H9 (cell line): ENCODE measurements around the gene RASSF8. TPM values are rescaled to one million over a fixed set of nuclear protein-coding genes. Genes with fewer than 3 reads are reported as not detected.

Experiments
- DNase-seq: peaks from one replicate; pipeline ENCODE4 v3.0.0-alpha.2; 2017
- H2AFZ ChIP-seq: one replicate; pipeline ENCODE4 v1.6.1; 2013; ENCODE audit warnings: mild to moderate bottlenecking, low read length, control low read depth, moderate library complexity
- H2AK5ac ChIP-seq: 2 replicates; pipeline ENCODE4 v1.6.1; 2013; ENCODE audit warnings: low read length, control low read depth, mixed read lengths; ENCODE audit not compliant: insufficient read length
- H2BK120ac ChIP-seq: one replicate; pipeline ENCODE4 v1.6.1; 2013; ENCODE audit warnings: low read depth, mild to moderate bottlenecking, low read length, control low read depth, inconsistent platforms; ENCODE audit not compliant: poor library complexity, severe bottlenecking
- H2BK12ac ChIP-seq: 2 replicates; pipeline ENCODE4 v1.6.1; 2013; ENCODE audit warnings: low read length, control low read depth, mixed read lengths, low read depth; ENCODE audit not compliant: insufficient read length
- H2BK15ac ChIP-seq: 2 replicates; pipeline ENCODE4 v1.6.1; 2013; ENCODE audit warnings: low read depth, low read length, control low read depth
- H2BK20ac ChIP-seq: one replicate; pipeline ENCODE4 v1.6.1; 2013; ENCODE audit warnings: low read depth, mild to moderate bottlenecking, low read length, control low read depth, inconsistent platforms; ENCODE audit not compliant: poor library complexity, severe bottlenecking
- H2BK5ac ChIP-seq: 2 replicates; pipeline ENCODE4 v1.6.1; 2013; ENCODE audit warnings: low read length, control low read depth, mixed read lengths; ENCODE audit not compliant: insufficient read length
- H3K14ac ChIP-seq: 2 replicates; pipeline ENCODE4 v1.6.1; 2013; ENCODE audit warnings: low read length, control low read depth; ENCODE audit not compliant: insufficient read depth
- H3K18ac ChIP-seq: 2 replicates; pipeline ENCODE4 v1.6.1; 2013; ENCODE audit warnings: low read depth, mild to moderate bottlenecking, mixed read lengths, low read length, control low read depth; ENCODE audit not compliant: insufficient read length
- H3K23ac ChIP-seq: 2 replicates; pipeline ENCODE4 v1.6.1; 2013; ENCODE audit warnings: low read length, control low read depth, mixed read lengths, low read depth; ENCODE audit not compliant: insufficient read length
- H3K23me2 ChIP-seq: 2 replicates; pipeline ENCODE4 v1.6.1; 2013; ENCODE audit warnings: low read depth, mild to moderate bottlenecking, mixed read lengths, low read length, control low read depth; ENCODE audit not compliant: insufficient read length, poor library complexity, severe bottlenecking
- H3K27ac ChIP-seq: 2 replicates; pipeline ENCODE4 v1.5.1; 2013; ENCODE audit warnings: low read length, control low read depth, mixed read lengths, low read depth; ENCODE audit not compliant: insufficient read length
- H3K27me3 ChIP-seq: 2 replicates; pipeline ENCODE4 v1.6.1; 2013; ENCODE audit warnings: low read length, control low read depth, inconsistent platforms; ENCODE audit not compliant: insufficient read depth
- H3K4ac ChIP-seq: 2 replicates; pipeline ENCODE4 v1.6.1; 2013; ENCODE audit warnings: low read depth, mild to moderate bottlenecking, control low read depth, inconsistent platforms, low read length, moderate library complexity
- H3K4me1 ChIP-seq: 2 replicates; pipeline ENCODE4 v1.6.1; 2013; ENCODE audit warnings: low read length, control low read depth, inconsistent platforms; ENCODE audit not compliant: insufficient read depth
- H3K4me2 ChIP-seq: 2 replicates; pipeline ENCODE4 v1.6.1; 2013; ENCODE audit warnings: low read length, control low read depth, mixed read lengths; ENCODE audit not compliant: insufficient read length, insufficient read depth
- H3K56ac ChIP-seq: 2 replicates; pipeline ENCODE4 v1.6.1; 2013; ENCODE audit warnings: low read depth, mild to moderate bottlenecking, mixed read lengths, low read length, control low read depth; ENCODE audit not compliant: insufficient read length
- H3K79me1 ChIP-seq: 2 replicates; pipeline ENCODE4 v1.6.1; 2013; ENCODE audit warnings: low read depth, mild to moderate bottlenecking, moderate library complexity, low read length, control low read depth, inconsistent platforms; ENCODE audit not compliant: insufficient read depth, poor library complexity, severe bottlenecking
- H3K79me2 ChIP-seq: 2 replicates; pipeline ENCODE4 v1.6.1; 2013; ENCODE audit warnings: low read length, control low read depth, inconsistent platforms; ENCODE audit not compliant: insufficient read depth
- H3K9ac ChIP-seq: 2 replicates; pipeline ENCODE4 v1.6.1; 2013; ENCODE audit warnings: low read length, control low read depth, mixed read lengths; ENCODE audit not compliant: insufficient read length; ENCODE audit errors: extremely low read depth
- H3K9me3 ChIP-seq: one replicate; pipeline ENCODE4 v1.6.1; 2013; ENCODE audit warnings: low read depth, low read length, inconsistent platforms; ENCODE audit not compliant: control insufficient read depth
- H3T11ph ChIP-seq: one replicate; pipeline ENCODE4 v1.6.1; 2013; ENCODE audit warnings: mild to moderate bottlenecking, low read length, control low read depth, inconsistent platforms
- H4K20me1 ChIP-seq: one replicate; pipeline ENCODE4 v1.6.1; 2013; ENCODE audit not compliant: control insufficient read depth, insufficient read length, insufficient read depth
- H4K5ac ChIP-seq: 2 replicates; pipeline ENCODE4 v1.6.1; 2013; ENCODE audit warnings: low read depth, mild to moderate bottlenecking, mixed read lengths, low read length, control low read depth; ENCODE audit not compliant: insufficient read length
- H4K8ac ChIP-seq: replicated peaks from 2 replicates; pipeline ENCODE4 v1.6.1; 2013; ENCODE audit warnings: low read length, control low read depth, mixed read lengths, low read depth; ENCODE audit not compliant: insufficient read length
- H4K91ac ChIP-seq: 2 replicates; pipeline ENCODE4 v1.6.1; 2013; ENCODE audit warnings: low read depth, mild to moderate bottlenecking, moderate library complexity, mixed read lengths, low read length, control low read depth; ENCODE audit not compliant: insufficient read length
- H3K27ac Mint-ChIP-seq, 3 experiments: 2 replicates in 2 of 3; 3 replicates in 1 of 3; pipeline ENCODE4 v1.8.0; 2020 to 2021; ENCODE audit warnings: mixed read lengths in 3 of 3, mild to moderate bottlenecking in 1 of 3, moderate library complexity in 1 of 3
- H3K27me3 Mint-ChIP-seq: 2 replicates; pipeline ENCODE4 v1.8.0; 2021; ENCODE audit warnings: low read depth, mild to moderate bottlenecking, moderate library complexity, mixed read lengths
- H3K36me3 Mint-ChIP-seq, 3 experiments: 2 replicates in 2 of 3; 3 replicates in 1 of 3; pipeline ENCODE4 v1.8.0; 2020 to 2021; ENCODE audit warnings: low read depth in 3 of 3, mixed read lengths in 3 of 3; ENCODE audit not compliant: insufficient read depth in 1 of 3
- H3K4me1 Mint-ChIP-seq, 2 experiments: 2 replicates each; pipeline ENCODE4 v1.8.0; 2020; ENCODE audit warnings: mixed read lengths in 2 of 2
- H3K4me3 Mint-ChIP-seq, 2 experiments: 2 replicates in 1 of 2; 3 replicates in 1 of 2; pipeline ENCODE4 v1.8.0; 2020 to 2021; ENCODE audit warnings: mild to moderate bottlenecking in 2 of 2, mixed read lengths in 2 of 2, moderate library complexity in 1 of 2
- H3K9me3 Mint-ChIP-seq, 2 experiments: 2 replicates in 1 of 2; 3 replicates in 1 of 2; pipeline ENCODE4 v1.8.0; 2020; ENCODE audit warnings: mild to moderate bottlenecking in 2 of 2, mixed read lengths in 2 of 2, moderate library complexity in 1 of 2
- WGBS: extraction: QIAGEN DNeasy Blood & Tissue Kit; methylation state at CpG from one replicate; pipeline ENCODE4 v1.1.7; 2013; ENCODE audit warnings: missing lambda C conversion rate, low lambda C conversion rate, mixed read lengths; ENCODE audit not compliant: insufficient read length; ENCODE audit errors: extremely low coverage; 5-methylcytosine and 5-hydroxymethylcytosine counted together
- total RNA-seq: library from RNA; stranded (reverse); gene quantifications from 2 replicates; pipeline ENCODE4 v1.2.1, GENCODE V29; 2021
- TF ChIP-seq, protein P1 (sequence below): fragments of 200-600 bp; sonication (generic); conservative IDR thresholded peaks from 3 replicates; pipeline ENCODE4 v1.8.0; 2021; ENCODE audit warnings: antibody characterized with exemption, mild to moderate bottlenecking

The RASSF8 gene
- total RNA-seq, 1 experiment from 2014 or later = 38.8 TPM

DNA sequence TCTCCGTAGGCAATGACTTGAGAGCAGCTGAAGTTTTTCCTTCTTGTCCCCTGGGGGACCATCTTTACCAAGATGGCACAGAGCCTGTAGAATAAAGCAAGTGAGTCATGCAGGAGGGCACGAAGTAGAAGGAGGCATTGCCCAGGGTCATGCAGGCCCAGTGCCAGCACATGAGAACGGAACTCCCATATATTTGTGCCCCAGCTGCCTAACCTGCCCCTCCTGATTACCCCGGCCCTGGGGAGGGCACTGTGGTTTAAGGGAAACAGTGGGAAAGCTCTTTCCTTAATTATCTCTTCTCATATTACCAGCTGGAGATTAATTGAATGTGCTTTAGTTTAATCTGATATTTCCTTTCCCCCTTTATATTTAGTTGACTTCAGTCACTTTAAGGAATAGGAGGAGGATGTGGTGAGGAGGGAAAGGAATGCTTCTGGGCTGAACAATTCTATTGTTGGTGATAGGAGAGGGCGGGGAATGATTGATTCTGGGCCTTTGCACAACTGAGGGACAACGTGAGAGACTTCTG, 51.9 kb downstream of the RASSF8 start:
- Histone ChIP-seq H3K23ac (no peak overlapping the region), H2BK5ac (no peak overlapping the region), H3K79me1 (peaks cover 4% of the 10 kb centered on the region), H3K27ac (no peak overlapping the region), H3K14ac (no peak overlapping the region), H3K9ac (no peak overlapping the region), H3K79me2 (peaks cover 2% of the 10 kb centered on the region; the same call in 1 of the 2 replicates), H3K27me3 (no peaks in the 10 kb centered on the region), H3T11ph (no peak overlapping the region), H2BK15ac (no peak overlapping the region), H2BK120ac (no peak overlapping the region), H3K4ac (no peak overlapping the region), H2BK20ac (no peak overlapping the region), H3K4me2 (no peak overlapping the region), H3K23me2 (no peaks in the 10 kb centered on the region), H2AFZ (no peak overlapping the region), H3K56ac (no peak overlapping the region), H4K5ac (no peak overlapping the region), H2BK12ac (no peak overlapping the region), H4K8ac (no peak overlapping the region), H3K9me3 (no peaks in the 10 kb centered on the region), H3K4me1 (peaks cover 8% of the 10 kb centered on the region; the same call in 1 of the 2 replicates), H4K91ac (no peak overlapping the region), H3K18ac (peak overlapping the region; percentile 25), H4K20me1 (no peaks in the 10 kb centered on the region), H2AK5ac (no peak overlapping the region)
- no peak overlapping the region for H3K4me3 Mint-ChIP-seq
- peaks cover 23 to 42% of the 10 kb centered on the region in 2 experiments for H3K4me1 Mint-ChIP-seq
- no CpG with 5 or more reads among the region's 6 CpGs for WGBS
- peak overlapping the region in 1 of 3 experiments; percentile 16; a peak in 3 of 7 replicates for H3K27ac Mint-ChIP-seq
- H3K36me3 Mint-ChIP-seq = no peaks in the 10 kb centered on the region; a peak in 1 of 7 replicates
- TF ChIP-seq, protein P1, sequence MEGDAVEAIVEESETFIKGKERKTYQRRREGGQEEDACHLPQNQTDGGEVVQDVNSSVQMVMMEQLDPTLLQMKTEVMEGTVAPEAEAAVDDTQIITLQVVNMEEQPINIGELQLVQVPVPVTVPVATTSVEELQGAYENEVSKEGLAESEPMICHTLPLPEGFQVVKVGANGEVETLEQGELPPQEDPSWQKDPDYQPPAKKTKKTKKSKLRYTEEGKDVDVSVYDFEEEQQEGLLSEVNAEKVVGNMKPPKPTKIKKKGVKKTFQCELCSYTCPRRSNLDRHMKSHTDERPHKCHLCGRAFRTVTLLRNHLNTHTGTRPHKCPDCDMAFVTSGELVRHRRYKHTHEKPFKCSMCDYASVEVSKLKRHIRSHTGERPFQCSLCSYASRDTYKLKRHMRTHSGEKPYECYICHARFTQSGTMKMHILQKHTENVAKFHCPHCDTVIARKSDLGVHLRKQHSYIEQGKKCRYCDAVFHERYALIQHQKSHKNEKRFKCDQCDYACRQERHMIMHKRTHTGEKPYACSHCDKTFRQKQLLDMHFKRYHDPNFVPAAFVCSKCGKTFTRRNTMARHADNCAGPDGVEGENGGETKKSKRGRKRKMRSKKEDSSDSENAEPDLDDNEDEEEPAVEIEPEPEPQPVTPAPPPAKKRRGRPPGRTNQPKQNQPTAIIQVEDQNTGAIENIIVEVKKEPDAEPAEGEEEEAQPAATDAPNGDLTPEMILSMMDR = no peak
- no peak for DNase-seq
- H3K27me3 Mint-ChIP-seq = no peaks in the 10 kb centered on the region
- no peaks in the 10 kb centered on the region for H3K9me3 Mint-ChIP-seq
